GF-D8 (cell line): ENCODE measurements around the gene ASB15.
"Not testable (repeated sequence)": the region's sequence is repeated elsewhere in the genome, so short reads cannot be mapped to it uniquely, and the experiment has no call there.

ENCODE experiments used
- DNase-seq: peaks from one replicate; lab custom pipeline; 2025; lab: John Stamatoyannopoulos, UW

Gene ASB15

DNA sequence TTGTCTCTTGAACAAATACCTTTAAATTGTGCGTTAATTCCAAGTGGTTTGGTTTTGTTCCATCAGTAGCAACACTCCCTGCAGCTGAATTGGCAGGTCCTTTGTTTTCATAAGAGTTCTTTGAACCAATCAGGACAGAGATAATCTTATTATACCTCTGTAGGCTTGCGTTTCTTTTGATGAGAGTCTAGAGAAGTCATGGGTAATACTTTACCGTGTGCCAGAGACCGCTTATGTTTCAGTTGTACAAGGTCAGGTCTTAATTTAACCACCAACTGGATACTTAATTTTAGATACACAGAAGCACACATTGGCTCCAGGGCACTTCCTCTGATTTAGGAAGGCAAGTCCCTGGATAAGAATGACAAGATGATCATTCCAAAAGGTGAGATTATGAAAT, at the start of gene ASB15:
Gene ASB15 (plus strand): TSS at position 292 of the 400 bp plus-strand sequence. CDS start 12,682 bp downstream, outside the sequence.
- no peak for DNase-seq

DNA sequence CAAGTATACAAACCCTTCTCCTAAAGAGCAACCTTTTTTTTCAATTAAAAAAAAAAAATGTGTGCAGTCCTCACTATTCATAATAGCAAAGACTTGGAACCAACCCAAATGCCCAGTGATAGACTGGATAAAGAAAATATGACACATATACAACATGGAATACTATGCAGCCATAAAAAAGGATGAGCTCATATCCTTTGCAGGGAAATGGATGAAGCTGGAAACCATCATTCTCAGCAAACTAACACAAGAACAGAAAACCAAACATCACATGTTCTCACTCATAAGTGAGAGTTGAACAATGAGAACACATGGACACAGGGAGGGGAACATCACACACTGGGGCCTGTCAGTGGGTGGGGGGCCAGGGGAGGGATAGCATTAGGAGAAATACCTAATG, 49.5 kb upstream of the ASB15 start:
- DNase-seq, result not testable (repeated sequence)

DNA sequence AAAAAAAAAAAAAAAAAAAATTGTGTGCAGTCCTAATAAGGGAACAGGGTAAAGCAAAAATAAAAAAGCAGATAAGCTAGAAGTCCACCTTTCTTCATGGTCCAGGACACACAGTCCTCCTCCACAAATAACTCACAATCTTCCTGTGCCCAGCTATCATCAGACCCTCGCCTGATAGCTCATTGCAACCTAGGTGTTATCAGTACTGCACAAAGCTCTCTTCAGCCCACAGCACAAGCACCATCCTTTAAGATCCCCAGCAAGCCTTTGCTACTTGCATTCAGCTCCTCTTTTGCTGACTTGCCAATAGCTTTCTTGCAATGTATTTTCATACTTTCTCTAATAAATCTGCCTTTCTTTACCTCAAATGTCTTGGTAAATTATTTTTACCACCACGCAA, 49.0 kb upstream of the ASB15 start:
- no peak for DNase-seq

DNA sequence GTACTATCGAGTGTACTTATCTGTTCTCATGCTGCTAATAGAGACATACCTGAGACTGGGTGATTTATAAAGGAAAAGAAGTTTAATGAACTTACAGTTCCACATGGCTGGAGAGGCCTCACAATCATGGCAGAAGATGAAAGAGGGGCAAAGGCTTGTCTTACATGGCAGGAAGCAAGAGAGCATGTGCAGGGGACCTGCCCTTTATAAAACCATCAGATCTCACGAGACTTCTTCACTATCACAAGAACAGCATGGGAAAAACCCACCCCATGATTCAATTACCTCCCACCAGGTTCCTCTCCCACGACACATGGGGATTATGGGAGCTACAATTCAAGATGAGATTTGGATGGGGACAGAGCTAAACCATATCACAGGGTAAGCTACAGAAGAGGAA, 48.5 kb upstream of the ASB15 start:
- DNase-seq, result no peak

DNA sequence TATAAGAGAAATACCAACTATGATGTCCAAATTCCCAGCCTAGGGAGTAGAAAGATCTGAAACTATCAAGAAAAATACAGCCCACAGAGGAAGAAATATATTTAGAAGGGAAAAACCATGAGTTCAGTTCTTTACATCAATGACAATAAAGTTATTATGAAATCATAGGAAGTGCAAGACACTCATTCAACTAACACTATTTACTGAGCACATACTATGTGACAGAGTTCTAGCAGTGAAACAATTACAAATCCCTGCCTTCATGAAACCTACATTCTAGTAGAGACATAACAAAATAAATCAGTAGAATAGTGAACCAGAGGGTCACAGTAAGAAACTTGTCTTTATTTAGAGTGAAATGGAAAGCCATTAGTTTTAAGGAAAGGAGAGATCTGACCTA, 46.1 kb upstream of the ASB15 start:
- no peak for DNase-seq

DNA sequence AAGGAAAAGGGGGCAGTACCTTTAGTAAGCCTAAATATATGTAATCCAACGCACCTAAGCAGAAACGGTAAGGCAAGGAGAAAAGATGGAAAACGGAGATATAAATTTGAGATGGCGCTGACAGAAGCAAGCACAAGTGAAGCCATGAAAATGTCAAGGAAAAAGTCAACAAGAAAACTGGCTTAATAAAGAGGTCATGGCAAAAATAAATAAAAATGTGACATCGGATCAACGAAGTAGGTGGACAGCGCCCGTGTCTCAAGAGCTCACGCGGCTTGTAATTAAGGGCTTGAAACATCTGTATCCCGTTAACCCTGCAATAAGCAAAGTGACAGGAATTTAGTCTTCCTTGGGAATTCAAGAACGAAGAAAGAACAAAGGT, 44.6 kb upstream of the ASB15 start:
- no peak for DNase-seq

DNA sequence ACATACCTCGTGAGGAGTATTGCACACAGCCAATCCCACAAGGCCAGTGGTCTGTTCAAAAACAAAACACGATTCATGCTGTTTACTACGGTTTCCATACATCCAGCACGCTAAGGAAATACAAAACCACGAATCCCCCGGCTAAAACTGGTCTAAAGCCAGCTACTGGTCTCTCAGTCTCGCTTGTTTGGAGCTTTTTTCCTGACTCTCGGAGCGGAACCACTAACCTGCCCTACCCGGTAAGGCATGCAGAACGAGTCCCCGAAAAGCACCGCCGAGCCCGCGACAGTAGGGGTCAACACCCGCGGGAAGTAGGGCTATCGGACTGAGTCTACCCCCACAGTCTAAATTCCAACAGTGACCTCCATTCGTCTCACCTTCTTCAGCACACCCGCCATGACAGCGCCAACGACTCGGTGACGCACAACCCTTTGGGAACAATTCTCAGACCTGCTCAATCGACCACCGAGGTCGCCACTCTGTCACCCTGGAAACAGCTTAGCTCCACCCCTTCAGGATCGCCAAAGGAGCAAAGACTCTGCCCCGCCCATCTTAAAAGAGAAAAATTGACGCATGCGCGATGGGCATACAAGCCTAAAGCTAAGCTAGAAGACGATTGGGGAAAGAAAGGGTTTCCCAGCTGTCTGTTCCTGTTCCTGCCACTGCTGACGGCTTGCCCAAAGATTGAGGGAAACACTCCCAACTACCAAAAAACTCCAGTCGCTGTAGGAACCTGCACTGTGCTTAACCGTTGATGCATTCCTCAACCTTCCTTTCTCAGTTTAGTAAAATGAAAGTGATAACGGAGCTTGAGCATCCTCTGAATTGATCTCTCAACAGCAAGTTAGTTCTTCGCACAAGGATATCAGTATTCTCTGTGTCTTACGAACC, 44.0 kb upstream of the ASB15 start, which contains the start of gene NDUFA5:
Gene NDUFA5 (minus strand): TSS at position 421 of the 891 bp plus-strand sequence. CDS start 23 bp downstream, at position 398.
- DNase-seq, result peak; percentile 93

DNA sequence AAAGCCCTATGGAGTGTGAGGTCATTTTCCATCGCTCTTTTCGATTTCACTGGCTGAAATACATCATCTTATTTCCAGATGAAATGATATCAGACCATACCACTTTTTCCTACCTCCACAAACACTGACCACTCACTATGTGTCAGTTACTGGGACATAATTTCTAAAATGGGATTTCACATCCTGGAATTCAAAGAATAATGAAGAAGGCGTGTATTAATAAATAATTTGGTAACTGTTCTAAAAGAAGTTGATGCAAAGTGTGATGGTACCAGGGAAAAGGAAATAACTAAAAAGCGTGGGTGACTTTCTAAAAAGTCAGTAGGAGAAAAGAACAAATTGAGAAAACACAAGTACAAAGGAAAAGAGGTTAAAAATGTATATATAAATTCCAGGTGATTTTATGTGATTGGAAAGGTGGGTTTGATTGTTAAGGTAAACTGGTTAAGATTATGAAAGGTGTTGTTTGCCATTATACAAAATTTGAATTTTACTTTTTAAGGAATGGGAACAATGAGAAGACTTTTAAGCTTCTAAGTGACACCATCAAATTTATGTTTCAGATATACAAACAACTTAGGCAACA, 43.2 kb upstream of the ASB15 start:
- DNase-seq, result no peak

DNA sequence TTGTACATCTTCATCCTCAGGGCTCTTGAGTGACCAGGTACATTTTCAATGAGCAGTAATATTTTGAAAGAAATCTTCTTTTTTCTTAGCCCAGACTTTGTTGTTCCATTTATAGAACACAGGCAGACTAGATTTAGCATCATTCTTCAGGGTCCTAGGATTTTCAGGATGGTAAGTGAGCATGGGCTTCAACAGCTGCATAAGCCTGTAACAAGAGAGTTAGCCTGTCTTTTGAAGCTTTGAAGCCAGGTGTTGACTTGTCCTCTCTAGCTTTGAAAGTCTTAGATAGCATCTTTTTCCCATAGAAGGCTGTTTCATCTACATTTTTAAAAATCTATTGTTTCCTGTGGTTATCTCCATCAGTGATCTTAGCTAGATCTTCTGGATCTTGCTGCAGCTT, 39.5 kb upstream of the ASB15 start:
- DNase-seq, result no peak

DNA sequence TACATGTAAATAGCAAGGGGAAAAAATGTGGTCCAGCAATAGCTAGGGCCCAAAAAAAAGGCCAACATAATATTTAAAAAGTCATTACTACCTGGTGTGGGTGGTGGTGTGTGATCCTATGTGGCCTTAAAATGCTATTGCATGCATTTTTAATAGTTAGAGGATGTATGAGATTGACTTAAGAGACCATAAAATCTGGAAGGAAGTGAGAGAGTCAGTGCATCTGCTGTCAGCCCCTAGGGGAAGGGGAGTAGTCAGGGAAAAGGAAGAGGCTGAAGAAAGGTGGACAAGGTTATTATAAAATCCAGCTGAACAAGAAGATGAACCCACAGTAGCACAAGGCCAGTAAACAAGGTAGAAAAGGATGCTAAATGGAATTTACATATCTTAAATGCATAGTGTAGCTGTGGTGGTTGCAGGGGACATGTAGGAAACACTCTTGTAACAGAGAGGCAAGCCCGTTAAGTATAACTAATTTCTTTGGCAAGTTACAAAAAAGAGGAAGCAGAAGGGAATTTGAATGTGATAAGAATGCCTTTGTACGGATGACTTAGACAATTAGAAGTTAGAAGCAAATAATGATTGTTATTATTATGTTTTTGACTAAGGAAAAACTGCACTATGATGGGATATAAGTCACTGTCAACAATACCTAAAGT, 32.1 kb upstream of the ASB15 start:
- no peak for DNase-seq

DNA sequence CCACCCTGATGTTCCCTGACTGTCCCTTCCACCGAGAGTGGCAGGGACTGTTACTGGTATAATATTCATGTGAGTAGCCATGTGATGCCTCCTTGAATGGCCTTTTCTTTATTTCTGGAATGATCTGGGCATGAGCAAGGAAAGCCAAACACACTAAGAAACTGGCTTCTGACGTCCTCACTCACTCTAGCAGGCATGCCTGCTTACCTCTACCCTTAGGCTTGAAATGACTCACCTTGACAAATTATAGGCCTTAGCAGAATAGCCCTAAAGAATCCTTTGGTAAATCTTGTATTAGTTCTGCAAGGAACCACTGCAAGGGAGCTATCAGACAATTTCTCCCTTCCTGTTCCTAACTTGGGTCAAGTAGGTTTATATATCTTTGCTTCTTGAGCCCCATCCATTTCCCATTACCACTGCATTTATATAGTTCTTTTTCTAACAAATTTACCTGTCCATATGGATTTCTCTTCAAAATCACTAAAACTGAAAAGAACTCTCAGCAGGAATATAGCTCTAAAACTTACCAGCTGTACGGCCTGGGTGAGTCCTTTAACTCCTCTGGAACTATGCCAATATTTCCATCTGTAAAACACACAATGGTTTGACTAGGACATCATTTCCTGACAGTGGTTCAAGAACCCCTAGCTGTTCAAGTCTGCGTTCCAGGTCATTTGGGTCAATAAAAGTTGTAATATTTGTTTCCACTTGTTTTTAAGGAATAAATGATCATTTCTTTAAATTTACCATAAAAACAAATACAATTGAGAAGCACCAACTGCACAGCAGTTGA, 31.0 kb upstream of the ASB15 start:
- no peak for DNase-seq

DNA sequence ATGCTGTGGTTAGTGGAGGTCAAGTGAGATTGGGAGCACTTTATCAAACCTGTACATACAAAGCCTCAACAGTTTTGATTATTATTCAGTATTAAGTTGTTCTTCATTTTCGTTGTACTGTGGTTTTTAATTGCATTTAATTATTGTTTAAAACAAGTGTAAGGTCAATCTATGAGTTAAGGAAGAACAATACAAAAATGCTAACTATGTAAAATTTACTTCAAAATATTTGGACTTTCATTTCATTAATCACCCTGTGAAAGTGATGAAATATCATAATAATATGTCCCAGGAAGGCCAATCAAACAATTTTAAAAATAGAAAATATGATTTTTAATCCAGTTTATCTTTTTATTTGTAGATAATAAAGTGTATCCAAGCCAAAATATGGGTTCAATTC, 30.4 kb upstream of the ASB15 start:
- DNase-seq, result no peak

DNA sequence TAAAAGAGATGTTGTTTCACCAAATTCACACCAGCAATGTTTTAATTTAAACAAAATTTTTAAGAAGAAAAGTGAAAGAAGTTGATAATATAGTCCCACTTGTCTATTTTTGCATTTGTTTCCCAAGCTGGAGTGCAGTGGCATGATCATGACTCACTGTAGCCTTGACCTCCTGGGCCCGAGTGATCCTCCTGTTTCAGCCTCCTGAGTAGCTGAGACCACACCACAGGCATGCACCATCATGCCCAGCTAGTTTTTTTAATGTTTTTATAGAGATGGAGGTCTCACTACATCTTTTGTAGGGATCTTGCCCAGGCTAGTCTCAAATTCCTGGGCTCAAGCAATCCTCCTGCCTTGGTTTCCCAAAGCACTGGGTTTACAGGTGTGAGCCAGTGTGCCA, 29.9 kb upstream of the ASB15 start:
- DNase-seq, result no peak

DNA sequence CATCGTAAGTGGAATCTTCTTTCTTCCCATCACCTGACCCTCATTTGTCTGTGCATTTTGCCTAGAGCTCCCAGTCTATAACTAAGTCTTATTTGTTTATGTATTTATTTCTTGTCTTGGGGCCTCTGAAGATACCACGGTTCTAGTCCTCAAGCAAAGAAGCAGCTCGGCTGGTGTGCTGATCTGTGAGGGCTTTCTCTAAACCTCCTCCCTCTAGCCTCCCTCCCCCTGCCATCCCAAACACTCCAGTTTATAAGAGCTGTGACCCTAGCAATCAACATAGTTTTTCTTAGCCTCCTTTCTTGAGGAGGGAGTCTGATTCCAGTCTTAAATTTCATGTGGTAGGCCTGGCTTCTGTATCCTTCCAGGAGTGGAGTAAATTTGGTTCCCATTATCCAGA, 28.3 kb upstream of the ASB15 start:
- DNase-seq, result no peak

DNA sequence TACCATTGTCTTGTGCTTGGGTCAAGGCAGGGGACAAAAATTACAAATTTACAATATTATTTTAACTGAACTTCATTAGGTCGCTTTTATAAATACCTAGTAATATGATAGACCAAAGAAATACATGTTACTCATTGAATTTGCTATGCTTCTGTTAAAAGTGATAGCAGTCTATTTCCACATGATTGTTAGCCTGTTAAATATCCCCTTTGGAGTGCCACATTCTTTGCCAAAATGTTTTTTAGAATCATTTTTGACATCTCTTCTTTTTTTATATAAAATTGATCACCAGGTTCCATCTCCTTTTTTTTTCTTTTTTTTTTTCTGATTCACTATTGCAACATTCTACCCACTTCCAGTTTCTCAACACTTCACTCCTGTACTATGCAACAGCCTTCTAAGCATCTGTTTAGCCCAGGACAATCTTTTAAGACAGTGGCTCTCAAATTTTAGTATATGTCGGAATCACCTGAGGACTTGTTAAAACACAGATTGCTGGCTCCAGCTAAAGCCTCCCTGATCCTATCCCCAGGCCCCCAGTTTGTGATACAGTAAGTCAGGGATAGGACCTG, 27.6 kb upstream of the ASB15 start:
- no peak for DNase-seq

DNA sequence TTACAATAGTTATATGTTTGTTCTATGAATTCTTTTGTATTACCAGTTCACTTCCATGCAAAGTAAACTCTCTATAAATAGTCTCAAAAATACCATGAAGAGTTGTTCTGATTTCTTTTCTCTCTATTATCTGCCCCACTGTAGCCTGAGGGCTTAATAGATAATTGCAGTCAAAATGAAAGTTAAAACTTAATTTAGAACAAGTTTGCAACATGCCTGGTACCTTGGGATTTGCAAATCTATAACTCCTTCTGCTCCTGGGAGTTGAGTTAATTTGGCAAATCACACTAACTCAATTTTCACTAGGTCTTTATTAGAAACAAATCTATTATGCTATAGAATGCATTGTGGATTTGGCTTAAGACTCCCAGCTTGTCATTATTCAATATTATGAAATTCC, 22.2 kb upstream of the ASB15 start:
- no peak for DNase-seq

DNA sequence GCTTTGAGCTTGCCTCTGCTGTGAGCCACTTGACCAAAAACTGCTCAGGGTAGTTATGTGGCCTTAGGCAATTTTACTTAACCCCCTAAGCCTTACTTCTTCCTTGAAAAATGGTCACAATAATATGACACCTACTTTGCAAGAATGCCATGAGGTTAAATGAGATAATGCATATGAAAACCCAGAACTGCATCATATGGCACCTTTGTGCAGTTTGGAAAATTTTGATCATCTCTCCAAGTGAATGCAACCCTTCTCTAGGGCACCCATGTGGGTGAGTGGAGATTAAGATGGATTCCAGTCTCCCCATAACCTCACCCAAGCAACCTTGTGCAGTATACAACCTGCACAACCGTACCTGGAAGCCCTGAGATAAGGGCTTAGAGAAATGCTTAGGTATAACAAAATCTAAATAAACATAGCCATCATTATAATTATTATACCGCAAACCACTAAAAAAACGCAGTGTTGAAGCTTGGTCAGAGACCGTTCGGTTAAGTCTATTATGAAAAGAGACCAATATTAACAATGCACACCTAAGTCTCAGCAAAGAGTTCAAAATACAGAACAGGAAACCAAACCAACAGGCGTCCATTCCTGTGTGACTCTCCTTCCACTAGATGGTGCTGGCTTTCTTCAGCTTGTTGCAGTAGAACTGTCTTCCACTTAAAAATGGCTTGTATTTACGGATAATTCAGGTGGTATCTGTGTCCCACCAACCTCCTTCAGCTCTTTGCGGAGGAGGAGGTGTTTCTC, 21.0 kb upstream of the ASB15 start:
- DNase-seq, result no peak

DNA sequence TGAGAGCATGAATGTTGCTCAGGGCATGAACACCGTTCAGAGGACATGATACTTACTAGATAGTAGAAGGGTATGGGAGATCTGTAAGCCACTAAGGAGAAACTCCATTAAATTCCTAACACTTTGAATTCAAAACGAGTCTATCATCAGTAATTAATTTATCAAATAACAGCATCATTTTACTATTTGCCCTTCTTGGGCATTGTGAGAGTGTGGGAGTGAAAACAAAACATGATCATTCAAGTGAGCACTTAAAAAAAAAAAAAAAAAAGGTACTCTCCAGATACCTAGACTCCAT, 20.5 kb upstream of the ASB15 start:
- no peak for DNase-seq

DNA sequence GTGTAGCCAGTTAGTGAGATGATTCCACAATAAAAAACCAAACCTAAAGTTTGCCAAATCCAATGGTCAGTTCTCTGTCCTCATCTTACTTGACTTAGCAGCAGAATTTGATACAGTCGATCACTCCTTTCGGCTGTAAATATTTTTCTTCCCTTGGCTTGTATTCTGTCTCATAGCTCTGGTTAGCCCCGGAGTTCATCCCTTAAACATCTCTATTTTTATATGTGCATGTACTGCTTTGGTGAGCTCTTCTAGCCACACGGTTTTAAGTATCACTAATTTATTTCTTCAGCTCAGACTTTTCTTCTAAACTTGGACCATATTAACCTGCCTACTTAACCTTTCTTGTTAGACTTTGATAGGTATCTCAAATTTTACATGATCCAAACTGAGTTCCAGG, 17.8 kb upstream of the ASB15 start:
- no peak for DNase-seq

DNA sequence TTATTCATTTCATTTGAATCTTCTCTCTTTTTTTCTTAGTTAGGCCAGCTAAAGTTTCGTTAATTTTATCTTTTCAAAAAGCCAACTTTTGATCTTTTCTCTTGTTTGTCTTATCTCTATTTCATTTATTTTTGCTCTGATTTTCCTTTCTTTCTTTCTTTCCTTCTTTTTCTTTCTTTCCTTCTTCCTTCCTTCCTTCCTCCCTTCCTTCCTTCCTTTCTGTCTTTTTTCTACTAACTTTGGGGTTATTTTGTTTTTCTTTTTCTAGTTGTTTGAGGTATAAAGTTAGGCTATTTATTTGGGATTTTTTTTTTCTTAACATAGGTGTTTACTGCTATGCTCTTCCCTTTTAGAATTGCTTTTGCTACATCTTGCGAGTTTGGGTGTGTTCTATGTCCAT, 13.2 kb upstream of the ASB15 start:
- no peak for DNase-seq

DNA sequence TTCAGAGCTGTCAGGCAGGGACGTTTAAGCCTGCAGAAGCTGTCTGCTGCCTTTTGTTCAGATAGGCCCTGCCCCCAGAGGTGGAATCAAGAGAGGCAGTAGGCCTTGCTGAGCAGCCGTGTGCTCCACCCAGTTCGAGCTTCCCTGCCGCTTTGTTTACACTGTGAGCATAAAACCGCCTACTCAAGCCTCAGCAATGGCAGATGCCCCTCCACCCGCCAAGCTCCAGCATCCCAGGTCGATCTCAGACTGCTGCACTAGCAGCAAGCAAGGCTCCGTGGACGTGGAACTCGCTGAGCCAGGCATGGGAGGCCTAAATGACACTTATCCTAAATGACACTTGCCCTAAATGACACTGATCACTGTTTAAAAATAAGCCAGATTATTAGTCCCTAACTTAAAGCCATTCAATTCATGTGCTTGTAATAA, 6.8 kb upstream of the ASB15 start:
- no peak for DNase-seq
